Measurements from ENCODE around the gene PRR20G. TPM values are rescaled to one million over a fixed set of nuclear protein-coding genes. Genes with fewer than 3 reads are reported as not detected.

PRR20G gene
- total RNA-seq (ENCODE audit: unreplicated experiment), result not detected
- long read RNA-seq, result 0 reads

- Mint-ChIP-seq H3K27me3 (ENCODE audit: unreplicated experiment) (peaks cover 4% of the 10 kb centered on the region), H3K27ac (ENCODE audit: unreplicated experiment) (peak within 1 kb of the TSS; percentile 3), H3K36me3 (ENCODE audit: unreplicated experiment) (peaks cover 24% of the 10 kb centered on the region), H3K4me3 (ENCODE audit: unreplicated experiment) (no peak within 1 kb of the TSS), H3K4me1 (ENCODE audit: low read depth, unreplicated experiment) (no peaks in the 10 kb centered on the region), H3K9me3 (ENCODE audit: unreplicated experiment) (no peaks in the 10 kb centered on the region)
- TF ChIP-seq, protein P1, sequence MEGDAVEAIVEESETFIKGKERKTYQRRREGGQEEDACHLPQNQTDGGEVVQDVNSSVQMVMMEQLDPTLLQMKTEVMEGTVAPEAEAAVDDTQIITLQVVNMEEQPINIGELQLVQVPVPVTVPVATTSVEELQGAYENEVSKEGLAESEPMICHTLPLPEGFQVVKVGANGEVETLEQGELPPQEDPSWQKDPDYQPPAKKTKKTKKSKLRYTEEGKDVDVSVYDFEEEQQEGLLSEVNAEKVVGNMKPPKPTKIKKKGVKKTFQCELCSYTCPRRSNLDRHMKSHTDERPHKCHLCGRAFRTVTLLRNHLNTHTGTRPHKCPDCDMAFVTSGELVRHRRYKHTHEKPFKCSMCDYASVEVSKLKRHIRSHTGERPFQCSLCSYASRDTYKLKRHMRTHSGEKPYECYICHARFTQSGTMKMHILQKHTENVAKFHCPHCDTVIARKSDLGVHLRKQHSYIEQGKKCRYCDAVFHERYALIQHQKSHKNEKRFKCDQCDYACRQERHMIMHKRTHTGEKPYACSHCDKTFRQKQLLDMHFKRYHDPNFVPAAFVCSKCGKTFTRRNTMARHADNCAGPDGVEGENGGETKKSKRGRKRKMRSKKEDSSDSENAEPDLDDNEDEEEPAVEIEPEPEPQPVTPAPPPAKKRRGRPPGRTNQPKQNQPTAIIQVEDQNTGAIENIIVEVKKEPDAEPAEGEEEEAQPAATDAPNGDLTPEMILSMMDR (IDR thresholded peaks at IDR 0.05; ENCODE audit: partially characterized antibody, unreplicated experiment), result no peak
- no peak for DNase-seq
Measured at GRCh38 chr3:127287840-127288239, at the start of gene PRR20G. TSS of gene PRR20G (minus strand) at chr3:127288046. CDS start at chr3:127287365, 681 bp downstream.

- Mint-ChIP-seq H3K9me3 (ENCODE audit: unreplicated experiment) (peaks cover 18% of the 10 kb centered on the region), H3K36me3 (ENCODE audit: unreplicated experiment) (peaks cover 10% of the 10 kb centered on the region), H3K27me3 (ENCODE audit: unreplicated experiment) (peaks cover 5% of the 10 kb centered on the region), H3K4me3 (ENCODE audit: unreplicated experiment) (no peak overlapping the region), H3K27ac (ENCODE audit: unreplicated experiment) (no peak overlapping the region), H3K4me1 (ENCODE audit: low read depth, unreplicated experiment) (peaks cover 19% of the 10 kb centered on the region)
- TF ChIP-seq, protein P1 (IDR thresholded peaks at IDR 0.05; ENCODE audit: partially characterized antibody, unreplicated experiment), result no peak
- no peak for DNase-seq
Measured at GRCh38 chr3:127337001-127337400, 49.2 kb upstream of the PRR20G start.

DNA sequence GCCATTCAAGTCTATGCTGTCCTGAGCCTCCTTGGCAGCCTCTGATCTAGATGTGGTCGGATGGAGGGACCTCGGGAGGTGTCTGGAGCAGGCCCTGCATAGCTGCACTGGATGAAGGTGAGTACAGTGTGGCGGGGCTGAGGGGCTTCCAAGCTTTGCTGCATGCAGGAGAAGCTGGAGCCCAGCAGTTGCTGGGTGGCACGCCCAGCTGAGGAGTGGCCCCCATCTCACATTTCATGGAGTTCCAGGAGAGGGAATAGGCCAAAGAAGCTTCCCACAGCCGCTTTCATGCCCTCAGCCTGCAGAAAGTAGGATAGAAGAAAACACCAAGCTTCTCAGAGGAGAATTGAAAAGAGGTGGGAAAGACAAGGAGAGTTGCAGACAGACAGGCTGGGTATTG is 48.3 kb upstream of the PRR20G start:
- peaks cover 19% of the 10 kb centered on the region for H3K4me1 Mint-ChIP-seq (ENCODE audit: low read depth, unreplicated experiment)
- no peak overlapping the region for H3K4me3 Mint-ChIP-seq (ENCODE audit: unreplicated experiment)
- H3K27ac Mint-ChIP-seq (ENCODE audit: unreplicated experiment), result no peak overlapping the region
- DNase-seq, result no peak
- peaks cover 18% of the 10 kb centered on the region for H3K9me3 Mint-ChIP-seq (ENCODE audit: unreplicated experiment)
- peaks cover 5% of the 10 kb centered on the region for H3K27me3 Mint-ChIP-seq (ENCODE audit: unreplicated experiment)
- H3K36me3 Mint-ChIP-seq (ENCODE audit: unreplicated experiment), result peaks cover 10% of the 10 kb centered on the region
- TF ChIP-seq, protein P1 (IDR thresholded peaks at IDR 0.05; ENCODE audit: partially characterized antibody, unreplicated experiment), result no peak

DNA sequence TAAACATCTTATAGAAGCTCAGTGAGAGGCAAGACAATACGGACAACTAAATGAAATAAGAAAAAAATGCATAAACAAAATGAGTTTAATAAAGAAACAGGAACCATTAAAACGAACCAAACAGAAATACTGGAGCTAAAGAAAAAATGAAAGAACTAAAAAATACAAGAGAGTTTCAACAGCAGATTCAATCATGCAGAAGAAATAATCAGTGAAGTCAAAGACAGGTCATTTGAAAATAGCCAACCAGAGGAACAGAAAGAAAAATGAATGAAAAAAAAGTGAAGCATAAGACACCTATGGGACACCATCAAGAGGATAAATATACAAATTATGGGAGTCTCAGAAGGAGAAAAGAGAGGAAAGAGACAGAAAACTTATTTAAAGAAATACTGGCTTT is 42.5 kb upstream of the PRR20G start:
- Mint-ChIP-seq H3K27ac (ENCODE audit: unreplicated experiment) (no peak overlapping the region), H3K27me3 (ENCODE audit: unreplicated experiment) (peaks cover 2% of the 10 kb centered on the region), H3K4me3 (ENCODE audit: unreplicated experiment) (no peak overlapping the region), H3K9me3 (ENCODE audit: unreplicated experiment) (peaks cover 11% of the 10 kb centered on the region), H3K36me3 (ENCODE audit: unreplicated experiment) (peaks cover 41% of the 10 kb centered on the region), H3K4me1 (ENCODE audit: low read depth, unreplicated experiment) (peaks cover 3% of the 10 kb centered on the region)
- DNase-seq, result no peak
- TF ChIP-seq, protein P1 (IDR thresholded peaks at IDR 0.05; ENCODE audit: partially characterized antibody, unreplicated experiment), result no peak

DNA sequence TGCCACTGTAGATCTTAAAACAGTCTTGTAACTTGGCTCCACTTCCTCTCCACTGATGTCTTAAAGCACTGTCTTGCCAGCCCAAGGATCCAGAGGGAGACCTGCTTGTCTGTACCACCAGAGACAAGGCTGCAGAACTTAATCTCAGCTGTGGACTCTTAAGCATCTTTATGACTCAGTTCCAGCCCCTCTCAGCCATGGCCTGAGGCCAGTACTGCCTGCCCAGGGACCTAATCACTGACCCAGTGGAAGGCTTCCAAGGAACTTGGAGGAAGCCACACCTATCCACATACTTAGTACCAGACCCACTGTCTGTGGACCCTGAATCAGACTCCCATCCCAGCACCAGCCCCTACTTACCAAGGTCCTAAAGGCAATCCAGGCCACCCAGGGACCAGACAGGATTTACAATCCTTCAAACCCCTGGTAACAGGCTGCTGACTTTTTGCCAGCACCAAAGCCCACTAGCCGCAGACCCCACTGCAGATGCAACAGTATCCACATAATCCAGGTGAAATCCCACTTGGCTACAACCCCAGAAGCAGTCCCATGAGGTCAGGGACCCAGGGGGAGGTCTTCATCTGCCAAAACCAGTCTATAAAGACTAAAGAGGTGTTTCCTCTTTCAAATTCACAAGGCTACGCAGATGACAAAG is 41.9 kb upstream of the PRR20G start:
- Mint-ChIP-seq H3K4me3 (ENCODE audit: unreplicated experiment) (no peak overlapping the region), H3K27ac (ENCODE audit: unreplicated experiment) (no peak overlapping the region), H3K36me3 (ENCODE audit: unreplicated experiment) (peaks cover 42% of the 10 kb centered on the region), H3K4me1 (ENCODE audit: low read depth, unreplicated experiment) (peaks cover 3% of the 10 kb centered on the region), H3K27me3 (ENCODE audit: unreplicated experiment) (peaks cover 2% of the 10 kb centered on the region), H3K9me3 (ENCODE audit: unreplicated experiment) (peaks cover 9% of the 10 kb centered on the region)
- TF ChIP-seq, protein P1 (IDR thresholded peaks at IDR 0.05; ENCODE audit: partially characterized antibody, unreplicated experiment), result no peak
- DNase-seq, result no peak

Data from glutamatergic neuron (in vitro differentiated cells).